Mucosa of rectum (tissue), 2 donors: ENCODE measurements around the gene PAK6.
A peak's percentile ranks its signal among the peaks of the same experiment; 100 is the strongest.

Source experiments
- H3K27ac ChIP-seq, 2 donors: one replicate each; pipeline ENCODE4 v1.7.0; 2013; ENCODE audit warnings: inconsistent platforms in 2 of 2, low read depth in 2 of 2, low read length in 2 of 2
- H3K27me3 ChIP-seq, 2 donors: one replicate each; pipeline ENCODE4 v1.7.0; 2013; ENCODE audit warnings: low read length in 2 of 2; ENCODE audit not compliant: control insufficient read depth in 2 of 2, insufficient read depth in 2 of 2
- H3K36me3 ChIP-seq, 2 donors: one replicate each; pipeline ENCODE4 v1.7.0; 2013; ENCODE audit warnings: low read length in 2 of 2; ENCODE audit not compliant: control insufficient read depth in 2 of 2, insufficient read depth in 2 of 2
- H3K4me1 ChIP-seq, 2 donors: one replicate each; pipeline ENCODE4 v1.7.0; 2013; ENCODE audit warnings: low read length in 2 of 2, mild to moderate bottlenecking in 1 of 2; ENCODE audit not compliant: control insufficient read depth in 2 of 2, insufficient read depth in 2 of 2
- H3K4me3 ChIP-seq, 2 donors: one replicate each; pipeline ENCODE4 v1.7.0; 2013; ENCODE audit warnings: low read length in 2 of 2
- H3K9ac ChIP-seq, 2 donors: one replicate each; pipeline ENCODE4 v1.7.0; 2013; ENCODE audit warnings: low read length in 2 of 2, low read depth in 1 of 2, mild to moderate bottlenecking in 1 of 2
- H3K9me3 ChIP-seq, 2 donors: one replicate each; pipeline ENCODE4 v1.7.0; 2013; ENCODE audit warnings: low read length in 2 of 2; ENCODE audit not compliant: control insufficient read depth in 2 of 2
- donor health status: healthy.
- donor health status: Normal muscosa, but diverticular disease.

PAK6 gene

DNA sequence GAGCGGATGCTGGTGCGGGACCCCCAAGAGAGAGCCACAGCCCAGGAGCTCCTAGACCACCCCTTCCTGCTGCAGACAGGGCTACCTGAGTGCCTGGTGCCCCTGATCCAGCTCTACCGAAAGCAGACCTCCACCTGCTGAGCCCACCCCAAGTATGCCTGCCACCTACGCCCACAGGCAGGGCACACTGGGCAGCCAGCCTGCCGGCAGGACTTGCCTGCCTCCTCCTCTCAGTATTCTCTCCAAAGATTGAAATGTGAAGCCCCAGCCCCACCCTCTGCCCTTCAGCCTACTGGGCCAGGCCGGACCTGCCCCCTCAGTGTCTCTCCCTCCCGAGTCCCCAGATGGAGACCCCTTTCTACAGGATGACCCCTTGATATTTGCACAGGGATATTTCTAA, 37.1 kb downstream of the PAK6 start:
- Histone ChIP-seq H3K4me3 (no peak overlapping the region), H3K9ac (no peak overlapping the region), H3K36me3 (no peaks in the 10 kb centered on the region), H3K27me3 (peaks cover 17 to 22% of the 10 kb centered on the region in 2 donors), H3K9me3 (no peaks in the 10 kb centered on the region), H3K27ac (no peak overlapping the region), H3K4me1 (peaks cover 3 to 7% of the 10 kb centered on the region in 2 donors)

GRCh38 chr15:40276927-40277326, 38.1 kb downstream of the PAK6 start:
- Histone ChIP-seq H3K9ac (no peak overlapping the region), H3K36me3 (no peaks in the 10 kb centered on the region), H3K4me1 (peaks cover 9 to 10% of the 10 kb centered on the region in 2 donors), H3K9me3 (no peaks in the 10 kb centered on the region), H3K27ac (no peak overlapping the region), H3K4me3 (no peak overlapping the region), H3K27me3 (peaks cover 21 to 30% of the 10 kb centered on the region in 2 donors)

DNA sequence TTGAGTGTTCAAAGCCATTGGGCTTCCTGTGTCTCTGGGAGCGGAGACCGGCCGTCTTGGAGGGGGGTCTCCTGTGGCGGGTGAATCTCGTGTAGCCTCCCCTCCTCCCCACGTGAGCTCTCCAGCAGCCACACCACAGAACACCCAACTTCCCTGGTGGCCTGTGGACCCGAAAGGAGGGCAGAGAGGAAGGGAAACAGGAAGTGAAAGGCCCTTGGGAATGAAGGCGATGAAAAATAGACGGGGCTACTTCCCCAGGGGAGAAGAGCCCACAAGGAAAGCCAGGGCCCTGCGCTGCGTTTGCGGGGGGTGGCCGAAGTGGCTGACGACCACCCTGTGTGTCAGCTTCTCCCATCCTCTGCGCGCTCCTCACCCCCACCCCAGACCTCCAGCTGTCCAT, 38.6 kb downstream of the PAK6 start:
- Histone ChIP-seq H3K9me3 (no peaks in the 10 kb centered on the region), H3K4me1 (peaks cover 12 to 15% of the 10 kb centered on the region in 2 donors), H3K36me3 (no peaks in the 10 kb centered on the region), H3K27me3 (peaks cover 21 to 34% of the 10 kb centered on the region in 2 donors), H3K4me3 (no peak overlapping the region), H3K27ac (no peak overlapping the region), H3K9ac (no peak overlapping the region)

- Histone ChIP-seq H3K36me3 (no peaks in the 10 kb centered on the region), H3K27ac (no peak overlapping the region), H3K27me3 (peaks cover 22 to 38% of the 10 kb centered on the region in 2 donors), H3K4me3 (no peak overlapping the region), H3K9ac (no peak overlapping the region), H3K9me3 (no peaks in the 10 kb centered on the region), H3K4me1 (peaks cover 18 to 19% of the 10 kb centered on the region in 2 donors)
These were observed 39.2 kb downstream of the PAK6 start for GRCh38 chr15:40278026-40278425.

DNA sequence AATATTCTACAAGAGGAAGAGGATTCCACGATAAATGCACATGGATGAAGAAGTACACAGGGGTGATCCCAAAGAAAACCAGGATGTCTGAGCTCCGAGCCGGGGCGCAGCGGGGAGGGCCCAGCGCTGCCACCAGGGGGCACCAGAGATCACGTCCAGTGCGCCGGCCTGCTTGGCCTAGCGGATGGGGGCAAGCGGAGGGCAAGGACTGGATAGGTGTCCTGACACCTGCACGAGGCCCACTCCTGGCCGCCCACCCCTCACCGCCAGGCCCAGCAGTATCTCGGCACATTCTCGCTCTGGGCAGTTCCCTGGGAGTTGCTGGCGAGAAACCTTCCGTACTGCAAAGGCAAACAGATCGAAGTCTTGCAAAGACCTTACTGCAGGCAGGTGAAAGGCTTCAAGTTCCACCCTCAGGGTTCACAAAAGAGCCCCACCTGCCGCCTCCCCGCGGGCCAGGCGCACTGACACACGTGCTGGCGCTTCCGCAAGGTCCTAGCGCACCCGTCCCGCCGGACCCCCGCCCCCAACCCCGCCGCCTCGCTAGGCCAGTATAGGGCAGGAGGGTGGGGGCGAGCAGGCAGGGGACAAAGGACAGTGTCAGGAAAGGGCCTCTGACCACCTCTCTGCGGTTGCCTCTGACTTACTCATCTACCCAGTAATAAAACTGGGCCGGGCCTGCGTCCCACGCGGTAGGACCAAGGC, 40.7 kb downstream of the PAK6 start:
- Histone ChIP-seq H3K27ac (no peak overlapping the region), H3K4me3 (peak overlapping the region in 1 of 2 donors; percentile 37), H3K9me3 (no peaks in the 10 kb centered on the region), H3K27me3 (peaks cover 30 to 47% of the 10 kb centered on the region in 2 donors), H3K9ac (no peak overlapping the region), H3K36me3 (no peaks in the 10 kb centered on the region), H3K4me1 (peaks cover 20 to 21% of the 10 kb centered on the region in 2 donors)

- Histone ChIP-seq H3K9me3 (no peaks in the 10 kb centered on the region), H3K27ac (no peak overlapping the region), H3K36me3 (no peaks in the 10 kb centered on the region), H3K4me1 (peaks cover 20 to 21% of the 10 kb centered on the region in 2 donors), H3K4me3 (no peak overlapping the region), H3K9ac (no peak overlapping the region), H3K27me3 (peaks cover 30 to 47% of the 10 kb centered on the region in 2 donors)
These were observed 41.6 kb downstream of the PAK6 start for GRCh38 chr15:40280260-40281056.

DNA sequence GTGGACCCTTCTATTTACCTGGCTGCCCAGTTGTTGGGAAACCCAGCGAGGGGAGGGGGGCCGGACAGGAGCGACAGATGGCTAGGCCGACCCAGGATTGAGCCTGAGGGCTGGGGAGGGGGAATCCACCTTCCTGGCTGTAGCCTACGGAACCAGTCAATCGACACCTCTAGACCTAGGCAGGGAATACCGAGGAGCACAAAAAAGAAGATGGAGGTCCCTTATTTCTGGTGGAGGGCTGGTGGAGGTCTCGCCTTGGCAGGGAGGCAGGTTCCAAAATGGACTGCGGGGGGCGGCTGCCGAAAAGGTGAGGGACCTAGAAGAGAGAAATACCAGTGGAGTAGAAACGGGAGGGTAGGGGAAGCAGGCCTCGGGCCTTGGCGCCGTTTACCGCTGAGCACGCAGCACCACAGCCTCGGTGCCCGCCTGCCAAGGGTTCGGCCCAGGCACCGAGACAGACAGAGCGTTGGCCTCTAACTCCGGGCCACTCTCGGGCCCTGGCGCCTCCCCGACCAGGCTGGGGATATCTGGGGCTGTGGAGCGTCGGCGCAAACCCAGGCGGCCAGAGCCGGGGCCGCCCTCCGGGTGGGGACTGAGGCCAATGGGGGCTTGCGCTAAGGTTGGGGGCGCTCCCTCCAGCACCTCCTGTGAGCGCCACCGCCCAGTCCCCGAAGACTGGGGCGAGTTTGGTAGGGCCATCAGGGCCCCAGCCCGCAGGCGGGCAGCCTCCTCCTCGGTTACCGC, 42.4 kb downstream of the PAK6 start:
- Histone ChIP-seq H3K36me3 (no peaks in the 10 kb centered on the region), H3K4me3 (peak overlapping the region in 1 of 2 donors; percentile 68), H3K27ac (no peak overlapping the region), H3K4me1 (peaks cover 20 to 21% of the 10 kb centered on the region in 2 donors), H3K9me3 (no peaks in the 10 kb centered on the region), H3K27me3 (peaks cover 30 to 47% of the 10 kb centered on the region in 2 donors), H3K9ac (no peak overlapping the region)

DNA sequence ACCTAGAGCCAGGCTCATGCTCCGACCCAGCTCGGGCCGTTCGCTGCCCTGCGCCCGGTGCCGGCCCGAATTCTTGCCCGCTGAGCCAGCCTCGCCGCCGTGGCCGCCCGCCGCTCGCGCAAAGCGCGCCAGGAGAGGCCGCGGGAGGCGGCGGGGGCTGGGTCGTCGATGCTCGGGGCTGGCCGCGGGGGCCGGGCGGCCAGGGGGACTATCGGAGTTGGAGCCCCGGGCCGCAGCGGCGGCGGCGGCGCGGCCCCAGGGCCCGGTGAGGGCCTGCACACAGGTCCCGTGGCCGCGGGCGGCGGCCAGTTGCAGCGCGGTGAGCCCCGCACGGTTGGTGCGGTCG, 42.9 kb downstream of the PAK6 start:
- Histone ChIP-seq H3K27me3 (peaks cover 30 to 47% of the 10 kb centered on the region in 2 donors), H3K36me3 (no peaks in the 10 kb centered on the region), H3K4me1 (peaks cover 20 to 21% of the 10 kb centered on the region in 2 donors), H3K27ac (no peak overlapping the region), H3K9ac (peak overlapping the region in 1 of 2 donors; percentile 43), H3K9me3 (no peaks in the 10 kb centered on the region), H3K4me3 (peak overlapping the region; percentile 57 to 68)

GRCh38 chr15:40282147-40282868, 43.4 kb downstream of the PAK6 start:
- peak overlapping the region; percentile 57 to 68 for H3K4me3 ChIP-seq
- H3K27me3 ChIP-seq: peaks cover 30 to 47% of the 10 kb centered on the region in 2 donors
- no peak overlapping the region for H3K27ac ChIP-seq
- peak overlapping the region in 1 of 2 donors; percentile 43 for H3K9ac ChIP-seq
- peaks cover 20 to 21% of the 10 kb centered on the region in 2 donors for H3K4me1 ChIP-seq
- no peaks in the 10 kb centered on the region for H3K9me3 ChIP-seq
- H3K36me3 ChIP-seq: no peaks in the 10 kb centered on the region
